Middle frontal gyrus (tissue), 1 donor: Measurements from ENCODE around the gene ATP1A4.

Experiments used
- DNase-seq: peaks from one replicate; pipeline ENCODE4 v3.0.0-alpha.2; 2015; ENCODE audit warnings: low spot score; ENCODE audit errors: extremely low spot score

ATP1A4 gene

GRCh38 chr1:160226623-160227022 is 75.2 kb downstream of the ATP1A4 start:
- DNase-seq = no peak

- DNase-seq = no peak
Measured at GRCh38 chr1:160227034-160227433, 75.6 kb downstream of the ATP1A4 start.

DNA sequence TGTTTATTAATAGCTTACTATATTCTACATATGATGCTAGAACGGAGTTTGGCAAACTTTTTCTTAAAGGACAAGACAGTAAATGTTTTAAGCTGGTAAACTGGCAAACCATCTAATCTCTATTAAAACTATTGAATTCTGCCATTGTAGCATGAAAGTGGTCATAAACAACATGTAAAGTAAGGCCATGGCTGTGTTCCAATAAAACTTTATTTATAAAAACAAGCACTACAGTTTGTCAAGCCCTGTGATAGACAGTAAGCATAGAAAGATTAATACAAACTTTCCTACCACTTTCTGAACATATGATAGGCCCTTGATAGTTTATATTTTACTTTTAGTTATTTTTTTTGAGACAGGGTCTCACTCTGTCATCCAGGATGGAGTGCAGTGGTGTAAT is 76.2 kb downstream of the ATP1A4 start:
- no peak for DNase-seq

- DNase-seq = no peak
Measured at GRCh38 chr1:160228431-160228830, 77.0 kb downstream of the ATP1A4 start.

DNA sequence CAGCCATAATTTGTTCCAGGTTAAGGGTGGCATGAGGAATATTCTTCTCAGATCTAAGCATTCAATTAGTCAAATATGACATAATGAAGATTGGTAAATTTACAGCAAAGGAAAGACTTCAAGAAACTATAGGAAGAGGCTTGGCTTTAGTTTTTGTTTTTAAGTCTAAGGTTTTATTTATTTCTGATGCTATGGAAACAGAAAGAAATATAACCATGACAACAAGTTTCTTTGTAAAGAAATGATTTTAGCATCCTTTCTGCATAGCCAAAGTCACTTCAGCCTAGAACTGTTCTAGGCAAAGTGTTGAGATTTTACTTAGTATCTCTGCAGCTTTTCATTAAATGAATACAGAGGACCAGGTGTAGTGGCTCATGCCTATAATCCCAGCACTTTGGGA is 81.5 kb downstream of the ATP1A4 start:
- no peak for DNase-seq
